ENCODE results near the gene DIDO1. TPM values are rescaled to one million over a fixed set of nuclear protein-coding genes. Genes with fewer than 3 reads are reported as not detected.

DIDO1 gene
- total RNA-seq, 1 donor from 2014 or later: 57.9 TPM

GRCh38 chr20:62916703-62917476, 9.4 kb downstream of the DIDO1 start:
- no peak for DNase-seq (ENCODE audit: low spot score)
- Mint-ChIP-seq H3K36me3 (ENCODE audit: low read depth) (peaks cover 40% of the 10 kb centered on the region), H3K4me3 (ENCODE audit: low read depth) (peak overlapping the region; percentile 37), H3K27me3 (ENCODE audit: low read depth) (no peaks in the 10 kb centered on the region), H3K4me1 (ENCODE audit: low read depth) (peaks cover 59% of the 10 kb centered on the region), H3K27ac (peak overlapping the region; percentile 35), H3K9me3 (no peaks in the 10 kb centered on the region)
- intact Hi-C loops (cut with micrococcal nuclease): no loop called here

DNA sequence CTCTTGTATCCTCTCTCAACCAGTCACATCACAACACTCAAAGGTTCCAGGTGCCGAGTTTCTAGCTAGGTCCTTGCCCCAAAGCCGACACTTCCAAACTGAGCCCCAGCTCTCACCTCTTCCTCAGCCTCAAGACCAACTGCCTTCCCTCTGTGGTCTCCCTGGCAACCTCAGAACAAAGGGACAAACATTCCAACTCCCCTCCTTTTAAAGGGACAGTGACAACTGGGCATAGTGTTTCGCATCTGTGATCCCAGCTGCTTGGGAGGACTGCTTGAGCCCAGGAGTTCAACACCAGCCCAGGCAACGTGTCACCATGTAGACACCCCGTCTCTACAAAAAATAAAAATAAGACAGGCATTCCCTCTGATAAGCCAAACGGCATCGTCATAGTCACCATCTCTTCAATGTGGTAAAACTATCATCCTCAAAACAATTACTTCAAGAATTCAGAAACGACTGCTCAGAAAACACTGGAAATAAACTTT, 11.3 kb downstream of the DIDO1 start:
- H3K9me3 Mint-ChIP-seq: no peaks in the 10 kb centered on the region
- H3K4me1 Mint-ChIP-seq (ENCODE audit: low read depth): peaks cover 49% of the 10 kb centered on the region
- H3K36me3 Mint-ChIP-seq (ENCODE audit: low read depth): peaks cover 53% of the 10 kb centered on the region
- peak overlapping the region; percentile 15 for H3K4me3 Mint-ChIP-seq (ENCODE audit: low read depth)
- intact Hi-C loops (cut with micrococcal nuclease): no loop called here
- peak overlapping the region; percentile 67 for H3K27ac Mint-ChIP-seq
- no peaks in the 10 kb centered on the region for H3K27me3 Mint-ChIP-seq (ENCODE audit: low read depth)
- no peak for DNase-seq (ENCODE audit: low spot score)

GRCh38 chr20:62914436-62914835, 11.9 kb downstream of the DIDO1 start:
- no peak for DNase-seq (ENCODE audit: low spot score)
- H3K4me3 Mint-ChIP-seq (ENCODE audit: low read depth): no peak overlapping the region
- intact Hi-C loops (cut with micrococcal nuclease): no loop called here
- no peaks in the 10 kb centered on the region for H3K9me3 Mint-ChIP-seq
- peaks cover 43% of the 10 kb centered on the region for H3K4me1 Mint-ChIP-seq (ENCODE audit: low read depth)
- H3K27me3 Mint-ChIP-seq (ENCODE audit: low read depth): no peaks in the 10 kb centered on the region
- H3K36me3 Mint-ChIP-seq (ENCODE audit: low read depth): peaks cover 58% of the 10 kb centered on the region
- peak overlapping the region; percentile 28 for H3K27ac Mint-ChIP-seq

DNA sequence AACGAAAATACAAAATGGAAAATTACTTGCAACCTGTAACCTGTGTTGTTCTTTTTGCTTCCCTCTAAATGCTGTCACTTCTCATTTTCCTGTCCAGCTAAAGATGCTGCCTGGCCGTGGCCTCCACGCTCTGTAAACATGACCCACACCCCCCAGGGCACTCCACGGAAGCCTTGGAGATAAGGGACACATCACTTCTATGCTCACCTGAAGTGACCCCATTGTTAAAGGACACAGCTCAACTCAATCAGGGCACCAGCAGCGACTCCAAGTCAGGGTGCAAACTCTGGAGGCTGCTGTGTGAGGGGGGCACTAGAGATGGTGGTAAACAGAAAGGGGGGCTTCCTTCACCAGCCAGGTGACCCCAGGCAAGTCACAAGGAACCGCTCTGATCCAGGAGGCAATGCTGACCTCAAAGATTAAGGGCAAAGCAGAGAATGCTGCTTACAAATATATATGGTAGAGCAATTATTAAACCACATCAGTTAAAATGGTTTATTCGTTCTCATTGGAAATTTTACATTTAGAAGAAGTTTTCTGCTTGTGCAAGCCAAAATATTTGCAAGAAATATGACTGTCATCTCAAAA, 13.2 kb downstream of the DIDO1 start:
- Mint-ChIP-seq H3K27ac (no peak overlapping the region), H3K9me3 (no peaks in the 10 kb centered on the region), H3K4me3 (ENCODE audit: low read depth) (no peak overlapping the region), H3K27me3 (ENCODE audit: low read depth) (no peaks in the 10 kb centered on the region), H3K4me1 (ENCODE audit: low read depth) (peaks cover 32% of the 10 kb centered on the region), H3K36me3 (ENCODE audit: low read depth) (peaks cover 66% of the 10 kb centered on the region)
- intact Hi-C loops (cut with micrococcal nuclease): no loop called here
- no peak for DNase-seq (ENCODE audit: low spot score)

- Mint-ChIP-seq H3K4me1 (ENCODE audit: low read depth) (peaks cover 20% of the 10 kb centered on the region), H3K9me3 (no peaks in the 10 kb centered on the region)
These were observed 14.5 kb downstream of the DIDO1 start for GRCh38 chr20:62911701-62912280.

DNA sequence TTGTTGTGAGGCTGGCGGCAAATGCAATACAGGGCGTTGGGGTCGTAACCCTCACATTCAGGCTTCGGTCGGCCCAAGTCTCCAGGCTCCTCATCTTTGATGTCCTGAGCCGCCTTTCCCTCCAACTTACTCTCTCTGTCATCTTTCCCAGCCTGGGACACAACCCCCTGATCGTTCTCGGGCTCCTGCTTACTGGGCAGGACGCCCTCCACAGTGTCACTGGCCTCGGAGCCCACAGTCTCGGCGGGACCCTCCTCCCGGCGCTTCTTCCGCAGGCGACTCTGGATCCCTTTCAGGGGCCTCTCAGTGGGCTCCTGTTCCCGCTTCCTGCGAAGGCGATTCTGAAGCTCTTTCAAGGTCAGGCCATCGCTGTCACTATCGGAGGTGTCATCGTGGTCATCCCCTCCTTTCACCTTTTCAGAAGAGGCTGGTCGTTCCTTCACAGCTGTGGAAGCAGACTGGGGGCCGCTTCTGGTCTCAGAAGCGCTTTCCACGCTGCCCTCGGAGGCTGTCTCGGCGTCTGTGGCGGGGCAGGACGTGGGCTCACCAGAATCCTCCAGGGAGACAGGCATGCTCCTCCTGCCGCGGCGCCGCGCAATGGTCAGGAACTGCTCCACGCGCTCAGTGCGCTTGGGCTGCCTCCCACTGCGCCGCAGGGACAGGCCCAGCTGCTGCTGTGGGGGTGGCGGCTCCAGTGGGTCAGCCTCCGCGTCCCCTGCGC, 15.4 kb downstream of the DIDO1 start:
- intact Hi-C loops (cut with micrococcal nuclease): no loop called here
- no peaks in the 10 kb centered on the region for H3K27me3 Mint-ChIP-seq (ENCODE audit: low read depth)
- no peak overlapping the region for H3K4me3 Mint-ChIP-seq (ENCODE audit: low read depth)
- H3K36me3 Mint-ChIP-seq (ENCODE audit: low read depth): peaks cover 74% of the 10 kb centered on the region
- DNase-seq (ENCODE audit: low spot score): no peak
- no peaks in the 10 kb centered on the region for H3K9me3 Mint-ChIP-seq
- peaks cover 15% of the 10 kb centered on the region for H3K4me1 Mint-ChIP-seq (ENCODE audit: low read depth)
- H3K27ac Mint-ChIP-seq: no peak overlapping the region

More at GRCh38 chr20:62911701-62912280, 14.5 kb downstream of the DIDO1 start:
- no peak overlapping the region for H3K4me3 Mint-ChIP-seq (ENCODE audit: low read depth)
- peaks cover 69% of the 10 kb centered on the region for H3K36me3 Mint-ChIP-seq (ENCODE audit: low read depth)
- no peak overlapping the region for H3K27ac Mint-ChIP-seq
- intact Hi-C loops (cut with micrococcal nuclease): no loop called here
- no peak for DNase-seq (ENCODE audit: low spot score)
- H3K27me3 Mint-ChIP-seq (ENCODE audit: low read depth): no peaks in the 10 kb centered on the region

GRCh38 chr20:62910217-62910766, 16.0 kb downstream of the DIDO1 start:
- Mint-ChIP-seq H3K4me3 (ENCODE audit: low read depth) (no peak overlapping the region), H3K36me3 (ENCODE audit: low read depth) (peaks cover 79% of the 10 kb centered on the region), H3K9me3 (no peaks in the 10 kb centered on the region), H3K4me1 (ENCODE audit: low read depth) (peaks cover 10% of the 10 kb centered on the region), H3K27me3 (ENCODE audit: low read depth) (no peaks in the 10 kb centered on the region), H3K27ac (no peak overlapping the region)
- intact Hi-C loops (cut with micrococcal nuclease): no loop called here
- no peak for DNase-seq (ENCODE audit: low spot score)

DNA sequence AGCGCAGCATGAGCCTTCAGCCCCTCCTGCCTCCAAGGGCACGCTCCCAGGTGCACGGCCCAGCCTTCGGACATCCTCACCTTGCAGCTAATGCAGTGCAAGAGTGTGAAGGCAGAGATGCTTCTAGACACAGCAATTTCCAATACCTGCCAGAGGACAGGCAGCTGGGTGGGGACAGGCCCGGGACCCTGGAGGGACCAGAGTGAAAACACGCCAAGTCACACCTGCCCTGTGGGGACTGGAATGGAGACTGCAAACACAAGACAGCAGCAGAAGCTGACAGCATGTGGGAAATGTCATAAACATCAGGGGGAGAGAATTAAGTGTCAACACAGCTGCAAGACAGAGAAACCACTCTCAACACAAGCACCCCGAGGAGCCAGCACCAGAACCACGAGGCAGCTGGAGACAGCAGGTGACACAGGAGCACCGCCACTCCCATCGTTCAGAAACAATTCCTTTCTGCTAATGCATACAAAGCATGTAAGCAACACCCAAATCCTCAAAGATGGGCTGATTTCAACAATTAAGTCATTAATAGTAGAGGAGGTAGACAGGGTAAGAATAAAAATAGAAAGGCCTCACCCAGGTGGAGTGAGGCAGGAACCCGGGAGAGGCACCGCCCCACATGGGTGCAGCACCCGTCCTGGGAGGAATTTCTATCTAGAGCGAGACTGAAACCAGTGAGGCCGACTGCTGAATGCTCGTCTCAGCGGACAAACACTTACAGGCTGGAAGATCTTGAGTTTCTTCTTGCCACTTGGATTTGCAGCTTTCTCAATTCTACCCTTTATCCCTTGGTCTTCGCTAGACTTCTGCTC, 17.1 kb downstream of the DIDO1 start:
- Mint-ChIP-seq H3K4me1 (ENCODE audit: low read depth) (peaks cover 4% of the 10 kb centered on the region), H3K36me3 (ENCODE audit: low read depth) (peaks cover 86% of the 10 kb centered on the region), H3K27me3 (ENCODE audit: low read depth) (no peaks in the 10 kb centered on the region), H3K9me3 (no peaks in the 10 kb centered on the region), H3K27ac (no peak overlapping the region), H3K4me3 (ENCODE audit: low read depth) (no peak overlapping the region)
- DNase-seq (ENCODE audit: low spot score): no peak
- intact Hi-C loops (cut with micrococcal nuclease): no loop called here

DNA sequence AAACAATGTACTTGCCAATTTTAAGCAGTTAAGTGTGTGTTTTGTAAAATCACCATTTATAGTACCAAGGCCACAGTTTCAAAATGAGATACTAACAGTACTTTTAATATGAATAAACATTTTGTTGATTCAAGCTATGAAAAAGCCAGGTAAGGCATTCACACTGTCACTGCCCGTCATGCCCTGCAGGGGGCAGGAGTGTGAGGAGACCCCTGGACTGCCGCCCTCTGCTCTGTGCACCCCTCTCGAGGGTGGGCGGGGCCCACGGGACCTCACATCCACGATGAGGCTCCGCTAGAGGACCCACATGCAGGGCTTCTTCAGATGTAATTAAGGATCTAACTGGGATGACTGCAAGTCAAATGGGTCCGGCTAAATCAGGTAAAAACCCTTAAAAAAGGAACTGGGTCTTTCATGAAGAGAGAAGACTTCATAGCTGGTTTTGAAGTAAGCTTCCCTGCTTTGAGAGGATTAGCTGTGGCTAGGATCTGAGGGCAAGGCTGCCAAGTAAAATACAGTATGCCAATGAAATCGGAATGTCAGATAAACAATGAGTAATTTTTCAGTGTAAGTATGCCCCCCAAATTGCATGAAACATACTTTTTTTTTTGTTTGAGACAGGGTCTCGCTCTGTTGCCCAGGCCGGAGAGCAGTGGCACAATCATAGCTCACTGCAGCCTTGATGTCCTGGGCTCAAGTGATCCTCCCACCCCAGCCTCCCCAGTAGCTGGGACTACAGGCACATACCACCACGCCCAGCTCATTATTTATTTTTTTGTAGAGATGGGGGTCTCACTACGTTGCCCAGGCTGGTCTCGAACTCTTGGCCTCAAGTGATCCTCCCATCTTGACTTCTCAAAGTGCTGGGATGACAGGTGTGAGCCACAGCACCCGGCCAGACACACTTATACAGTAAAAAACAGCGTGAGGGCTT, 18.7 kb downstream of the DIDO1 start:
- no peak overlapping the region for H3K4me3 Mint-ChIP-seq (ENCODE audit: low read depth)
- peak overlapping the region; percentile 12 for H3K27ac Mint-ChIP-seq
- DNase-seq (ENCODE audit: low spot score): no peak
- H3K36me3 Mint-ChIP-seq (ENCODE audit: low read depth): peaks cover 88% of the 10 kb centered on the region
- H3K9me3 Mint-ChIP-seq: no peaks in the 10 kb centered on the region
- H3K27me3 Mint-ChIP-seq (ENCODE audit: low read depth): no peaks in the 10 kb centered on the region
- intact Hi-C loops (cut with micrococcal nuclease): no loop called here
- H3K4me1 Mint-ChIP-seq (ENCODE audit: low read depth): peaks cover 4% of the 10 kb centered on the region

DNA sequence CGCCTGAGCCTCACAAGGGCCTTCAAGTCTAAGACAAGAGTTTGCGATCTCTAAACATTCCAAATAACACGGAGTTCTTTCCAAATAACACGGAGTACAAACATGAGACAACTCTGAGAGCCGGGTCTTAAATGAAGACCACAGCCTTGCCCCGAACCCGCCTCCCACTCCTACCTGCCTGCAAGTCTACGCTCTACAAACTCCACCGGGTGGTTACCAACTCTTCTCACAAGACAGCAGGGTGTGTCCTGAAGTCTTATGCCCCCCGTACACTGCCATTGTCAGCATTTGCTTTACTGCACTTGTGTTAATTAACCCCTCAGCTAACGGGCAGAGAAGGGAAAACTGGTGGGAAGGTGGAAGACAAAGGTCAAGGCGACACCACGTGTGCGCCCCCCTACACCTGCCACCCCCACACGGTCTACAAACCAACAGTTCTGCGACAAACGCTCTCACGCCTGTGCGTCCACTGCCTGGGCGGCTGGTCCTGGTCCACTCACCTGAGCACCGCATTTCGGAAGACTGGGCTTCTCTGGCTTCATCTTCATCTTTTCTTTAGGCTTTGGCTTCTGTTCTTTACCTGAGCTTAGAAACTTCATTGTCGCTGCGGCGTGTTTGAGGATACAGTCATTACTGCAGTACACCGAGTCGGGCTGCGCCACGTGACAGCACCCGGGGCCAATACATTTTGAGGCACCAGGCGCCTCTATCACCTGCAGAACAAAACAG, 19.5 kb downstream of the DIDO1 start:
- Mint-ChIP-seq H3K27me3 (ENCODE audit: low read depth) (no peaks in the 10 kb centered on the region), H3K36me3 (ENCODE audit: low read depth) (peaks cover 91% of the 10 kb centered on the region), H3K4me3 (ENCODE audit: low read depth) (no peak overlapping the region), H3K27ac (no peak overlapping the region), H3K4me1 (ENCODE audit: low read depth) (peaks cover 4% of the 10 kb centered on the region), H3K9me3 (no peaks in the 10 kb centered on the region)
- intact Hi-C loops (cut with micrococcal nuclease): no loop called here
- DNase-seq (ENCODE audit: low spot score): no peak

DNA sequence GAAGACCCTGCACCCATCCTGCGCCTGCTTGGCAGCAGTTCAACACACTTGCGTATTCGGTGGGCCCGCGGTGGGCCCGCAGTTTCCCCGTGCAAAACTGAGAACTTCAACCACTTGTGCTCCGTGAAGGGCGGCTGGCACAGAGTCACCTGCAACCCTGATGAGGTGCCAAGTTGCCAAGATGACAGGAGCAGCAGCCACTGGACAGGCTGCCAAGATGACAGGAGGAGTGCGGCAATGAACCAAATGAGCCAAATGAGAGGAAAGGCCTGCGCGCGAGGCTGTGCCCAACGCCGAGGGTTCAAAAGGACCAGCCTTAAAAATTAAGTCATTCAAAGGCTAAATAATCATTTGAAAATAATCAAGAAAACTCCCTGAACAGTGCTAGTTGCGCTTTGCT, 20.1 kb downstream of the DIDO1 start:
- intact Hi-C loops (cut with micrococcal nuclease): no loop called here
- no peaks in the 10 kb centered on the region for H3K9me3 Mint-ChIP-seq
- H3K4me1 Mint-ChIP-seq (ENCODE audit: low read depth): peaks cover 4% of the 10 kb centered on the region
- H3K4me3 Mint-ChIP-seq (ENCODE audit: low read depth): no peak overlapping the region
- H3K36me3 Mint-ChIP-seq (ENCODE audit: low read depth): peaks cover 92% of the 10 kb centered on the region
- H3K27ac Mint-ChIP-seq: no peak overlapping the region
- DNase-seq (ENCODE audit: low spot score): no peak
- H3K27me3 Mint-ChIP-seq (ENCODE audit: low read depth): no peaks in the 10 kb centered on the region
